Liver (tissue), 9 donors: ENCODE measurements around the gene PAX8. TPM values are rescaled to one million over a fixed set of nuclear protein-coding genes. Genes with fewer than 3 reads are reported as not detected.

Experiments used
- DNase-seq: peaks from one replicate; pipeline ENCODE4 v3.0.0-alpha.2; 2017; ENCODE audit warnings: low spot score
- H3K27ac ChIP-seq, 2 donors: one replicate each; pipeline ENCODE4 v1.7.0; 2013; ENCODE audit warnings: inconsistent platforms in 2 of 2, low read length in 2 of 2, control low read depth in 1 of 2, low read depth in 1 of 2, mild to moderate bottlenecking in 1 of 2
- H3K27me3 ChIP-seq, 4 donors: one replicate each; pipeline versions ENCODE4 v1.6.1 to v1.7.0; 2013; ENCODE audit warnings: low read length in 3 of 4, inconsistent platforms in 1 of 4, mild to moderate bottlenecking in 1 of 4, moderate library complexity in 1 of 4; ENCODE audit not compliant: control insufficient read depth in 4 of 4, insufficient read depth in 4 of 4
- H3K36me3 ChIP-seq, 4 donors: one replicate each; pipeline versions ENCODE4 v1.6.1 to v1.7.0; 2013; ENCODE audit warnings: low read length in 3 of 4, mild to moderate bottlenecking in 3 of 4, low read depth in 1 of 4, moderate library complexity in 1 of 4; ENCODE audit not compliant: control insufficient read depth in 4 of 4, insufficient read depth in 3 of 4
- H3K4me1 ChIP-seq, 4 donors: one replicate each; pipeline versions ENCODE4 v1.6.1 to v1.7.0; 2013; ENCODE audit warnings: low read length in 3 of 4, mild to moderate bottlenecking in 3 of 4, moderate library complexity in 1 of 4; ENCODE audit not compliant: control insufficient read depth in 4 of 4, insufficient read depth in 4 of 4
- H3K4me3 ChIP-seq, 3 donors: one replicate each; pipeline versions ENCODE4 v1.6.1 to v1.7.0; 2013; ENCODE audit warnings: low read length in 3 of 3, control low read depth in 1 of 3, low read depth in 1 of 3, mild to moderate bottlenecking in 1 of 3
- H3K9ac ChIP-seq, 2 donors: one replicate each; pipeline ENCODE4 v1.7.0; 2013; ENCODE audit warnings: low read length in 2 of 2, mild to moderate bottlenecking in 2 of 2, moderate library complexity in 2 of 2, control low read depth in 1 of 2, low read depth in 1 of 2
- H3K9me3 ChIP-seq, 4 donors: one replicate each; pipeline versions ENCODE4 v1.6.1 to v1.7.0; 2013; ENCODE audit warnings: low read length in 3 of 4; ENCODE audit not compliant: control insufficient read depth in 4 of 4
- ATF3 ChIP-seq: IDR thresholded peaks from 2 replicates; pipeline ENCODE4 v1.6.1; 2016; ENCODE audit warnings: antibody characterized with exemption
- CTCF ChIP-seq: fragments of 150-350 bp; IDR thresholded peaks from 2 replicates; pipeline ENCODE4 v1.5.1; 2017; ENCODE audit warnings: improper control_type of control experiment, low read depth, low read length; ENCODE audit not compliant: missing input control
- EGR1 ChIP-seq, 2 donors: IDR thresholded peaks; 2 replicates each; pipeline ENCODE4 v1.6.1; 2016 to 2018; ENCODE audit warnings: antibody characterized with exemption in 2 of 2, low read depth in 2 of 2
- FOXA1 ChIP-seq: IDR thresholded peaks from 2 replicates; pipeline ENCODE4 v1.6.1; 2016; ENCODE audit warnings: antibody characterized with exemption
- FOXA2 ChIP-seq: IDR thresholded peaks from 2 replicates; pipeline ENCODE4 v1.6.1; 2016; ENCODE audit warnings: antibody characterized with exemption
- GABPA ChIP-seq, 2 donors: IDR thresholded peaks in 1 of 2; conservative IDR thresholded peaks in 1 of 2; 2 replicates each; pipeline ENCODE4 v1.6.1; 2016; ENCODE audit warnings: antibody characterized with exemption in 2 of 2, mild to moderate bottlenecking in 1 of 2, moderate library complexity in 1 of 2
- HNF4G ChIP-seq: IDR thresholded peaks from 2 replicates; pipeline ENCODE4 v1.6.1; 2016; ENCODE audit warnings: antibody characterized with exemption
- JUND ChIP-seq, 2 donors: IDR thresholded peaks; 2 replicates each; pipeline ENCODE4 v1.6.1; 2016; ENCODE audit warnings: antibody characterized with exemption in 2 of 2
- MAX ChIP-seq: IDR thresholded peaks from 2 replicates; pipeline ENCODE4 v1.6.1; 2016; ENCODE audit warnings: antibody characterized with exemption
- RAD21 ChIP-seq, 2 donors: IDR thresholded peaks; 2 replicates each; pipeline ENCODE4 v1.6.1; 2016; ENCODE audit warnings: antibody characterized with exemption in 2 of 2, mild to moderate bottlenecking in 2 of 2
- RXRA ChIP-seq, 2 donors: IDR thresholded peaks; 2 replicates each; pipeline ENCODE4 v1.6.1; 2017 to 2018; ENCODE audit warnings: antibody characterized with exemption in 2 of 2, mild to moderate bottlenecking in 1 of 2
- SP1 ChIP-seq: IDR thresholded peaks from 2 replicates; pipeline ENCODE4 v1.6.1; 2018; ENCODE audit warnings: antibody characterized with exemption, mild to moderate bottlenecking
- TAF1 ChIP-seq: conservative IDR thresholded peaks from 2 replicates; pipeline ENCODE4 v1.6.1; 2016; ENCODE audit warnings: antibody characterized with exemption, mild to moderate bottlenecking
- ZBTB33 ChIP-seq: IDR thresholded peaks from 2 replicates; pipeline ENCODE4 v1.6.1; 2016; ENCODE audit warnings: antibody characterized with exemption
- WGBS: extraction: QIAGEN DNeasy Blood & Tissue Kit; methylation state at CpG from one replicate; pipeline ENCODE4 v1.1.7; 2013; 5-methylcytosine and 5-hydroxymethylcytosine counted together
- polyA plus RNA-seq, 2 donors: library from polyadenylated mRNA; stranded (reverse) in 1 of 2; unstranded in 1 of 2; fragments of 200-250 nt in 1 of 2; fragments of >200 nt in 1 of 2; fragmentation: Nextera tagmentation in 1 of 2; extraction: Ambion mirVana in 1 of 2; gene quantifications; one replicate each; pipeline versions ENCODE4 v1.2.1 to v1.2.3, GENCODE V29; 2013 to 2015
- total RNA-seq, 2 donors: library from RNA; depleted of rRNA; stranded (reverse); fragments of >200 nt; gene quantifications; one replicate each; pipeline ENCODE4 v1.2.3, GENCODE V29; 2014
- TF ChIP-seq, protein P1 (sequence below): IDR thresholded peaks from 2 replicates; pipeline ENCODE4 v1.6.1; 2016; ENCODE audit warnings: antibody characterized with exemption, mild to moderate bottlenecking
- donor health status: healthy.
- donor health status: healthy.
- donor health status: healthy.
- donor health status: healthy.
- donor health status: healthy.

The PAX8 gene
- total and polyA plus RNA-seq, 4 donors, result 0.09 to 0.85 (median 0.33) TPM

DNA sequence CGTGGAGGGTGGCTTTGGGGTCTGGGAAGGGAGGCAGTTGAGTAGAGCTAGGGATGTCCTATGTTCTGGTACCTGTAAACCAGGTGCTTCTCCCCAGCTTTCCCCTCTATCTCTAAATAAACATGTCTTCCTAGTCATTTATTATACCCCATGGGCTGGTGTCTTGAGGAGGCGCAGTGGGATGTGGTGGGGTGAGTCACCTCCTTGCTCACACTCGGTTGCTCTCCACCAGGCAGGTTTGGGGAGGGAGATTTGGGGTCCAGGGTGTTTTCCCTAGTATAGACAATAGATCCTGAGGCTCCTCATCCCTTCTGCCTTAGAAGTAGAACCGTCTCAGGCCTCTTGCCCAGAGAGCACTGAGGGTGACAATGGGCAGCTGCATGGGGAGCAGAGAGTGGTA is 99.8 kb downstream of the PAX8 start:
- WGBS, result 94% methylated on average over 4 of the region's 4 CpGs
- Histone ChIP-seq H3K9me3 (no peaks in the 10 kb centered on the region), H3K4me3 (no peak overlapping the region), H3K36me3 (no peaks in the 10 kb centered on the region), H3K27me3 (no peaks in the 10 kb centered on the region), H3K27ac (no peak overlapping the region), H3K9ac (no peak overlapping the region), H3K4me1 (peaks cover 6 to 42% (median 22%) of the 10 kb centered on the region in 4 donors)
- TF ChIP-seq SP1 (no peak), EGR1 (IDR thresholded peaks at IDR 0.05; ENCODE audit: low read depth in 2 of 2) (no peak), HNF4G (no peak), MAX (no peak), CTCF (no peak), FOXA2 (no peak), GABPA (IDR thresholded peaks at IDR 0.05 in 1 of 2, conservative IDR thresholded peaks at IDR 0.05 in 1 of 2) (no peak), ZBTB33 (no peak), RAD21 (IDR thresholded peaks at IDR 0.05) (no peak), RXRA (IDR thresholded peaks at IDR 0.05) (no peak), FOXA1 (no peak), JUND (IDR thresholded peaks at IDR 0.05) (no peak)
- TF ChIP-seq, protein P1, sequence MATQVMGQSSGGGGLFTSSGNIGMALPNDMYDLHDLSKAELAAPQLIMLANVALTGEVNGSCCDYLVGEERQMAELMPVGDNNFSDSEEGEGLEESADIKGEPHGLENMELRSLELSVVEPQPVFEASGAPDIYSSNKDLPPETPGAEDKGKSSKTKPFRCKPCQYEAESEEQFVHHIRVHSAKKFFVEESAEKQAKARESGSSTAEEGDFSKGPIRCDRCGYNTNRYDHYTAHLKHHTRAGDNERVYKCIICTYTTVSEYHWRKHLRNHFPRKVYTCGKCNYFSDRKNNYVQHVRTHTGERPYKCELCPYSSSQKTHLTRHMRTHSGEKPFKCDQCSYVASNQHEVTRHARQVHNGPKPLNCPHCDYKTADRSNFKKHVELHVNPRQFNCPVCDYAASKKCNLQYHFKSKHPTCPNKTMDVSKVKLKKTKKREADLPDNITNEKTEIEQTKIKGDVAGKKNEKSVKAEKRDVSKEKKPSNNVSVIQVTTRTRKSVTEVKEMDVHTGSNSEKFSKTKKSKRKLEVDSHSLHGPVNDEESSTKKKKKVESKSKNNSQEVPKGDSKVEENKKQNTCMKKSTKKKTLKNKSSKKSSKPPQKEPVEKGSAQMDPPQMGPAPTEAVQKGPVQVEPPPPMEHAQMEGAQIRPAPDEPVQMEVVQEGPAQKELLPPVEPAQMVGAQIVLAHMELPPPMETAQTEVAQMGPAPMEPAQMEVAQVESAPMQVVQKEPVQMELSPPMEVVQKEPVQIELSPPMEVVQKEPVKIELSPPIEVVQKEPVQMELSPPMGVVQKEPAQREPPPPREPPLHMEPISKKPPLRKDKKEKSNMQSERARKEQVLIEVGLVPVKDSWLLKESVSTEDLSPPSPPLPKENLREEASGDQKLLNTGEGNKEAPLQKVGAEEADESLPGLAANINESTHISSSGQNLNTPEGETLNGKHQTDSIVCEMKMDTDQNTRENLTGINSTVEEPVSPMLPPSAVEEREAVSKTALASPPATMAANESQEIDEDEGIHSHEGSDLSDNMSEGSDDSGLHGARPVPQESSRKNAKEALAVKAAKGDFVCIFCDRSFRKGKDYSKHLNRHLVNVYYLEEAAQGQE, result no peak
- DNase-seq, result no peak

- no peaks in the 10 kb centered on the region for H3K9me3 ChIP-seq
- WGBS, result 94% methylated on average over 11 of the region's 11 CpGs
- H3K27ac ChIP-seq, result no peak overlapping the region
- H3K4me3 ChIP-seq, result no peak overlapping the region
- no peak for DNase-seq
- H3K36me3 ChIP-seq, result no peaks in the 10 kb centered on the region
- no peaks in the 10 kb centered on the region for H3K27me3 ChIP-seq
- H3K9ac ChIP-seq, result no peak overlapping the region
- H3K4me1 ChIP-seq, result peaks cover 6 to 35% (median 21%) of the 10 kb centered on the region in 4 donors
- TF ChIP-seq ZBTB33 (no peak), ATF3 (no peak), TAF1 (no peak), CTCF (no peak), HNF4G (no peak), MAX (no peak), GABPA (IDR thresholded peaks at IDR 0.05 in 1 of 2, conservative IDR thresholded peaks at IDR 0.05 in 1 of 2) (no peak)
These were observed 100.5 kb downstream of the PAX8 start for GRCh38 chr2:113178069-113178746.
